WTC11 (cell line): ENCODE measurements around the gene KRT6A. TPM values are rescaled to one million over a fixed set of nuclear protein-coding genes. Genes with fewer than 3 reads are reported as not detected.
"Not testable (repeated sequence)": the region's sequence is repeated elsewhere in the genome, so short reads cannot be mapped to it uniquely, and the experiment has no call there.

Experiments used
- ATAC-seq: fragments of 200-7000 bp; cut with Tn5 transposase; 2 replicates; pipeline ENCODE4 v1.10.0; 2021; ENCODE audit warnings: mild to moderate bottlenecking, moderate library complexity
- CTCF ChIA-PET: fragments of 300-600 bp; sonication (Branson Sonifier 250); formaldehyde crosslinking; loops from one replicate; lab custom pipeline; 2021; ENCODE audit warnings: antibody characterized with exemption; lab: Charles Lee
- POLR2A ChIA-PET: fragments of 350-600 bp; sonication (Branson Sonifier 250); formaldehyde crosslinking; loops from one replicate; lab custom pipeline; 2021; ENCODE audit warnings: antibody characterized with exemption; lab: Charles Lee
- DNase-seq: peaks from one replicate; pipeline ENCODE4 v3.0.0; 2021; ENCODE audit warnings: low spot score
- H3K27ac Mint-ChIP-seq: 2 replicates; pipeline ENCODE4 v1.8.0; 2021; ENCODE audit warnings: mixed read lengths
- H3K27me3 Mint-ChIP-seq: 2 replicates; pipeline ENCODE4 v1.8.0; 2021; ENCODE audit warnings: low read depth, mild to moderate bottlenecking, moderate library complexity, mixed read lengths
- H3K36me3 Mint-ChIP-seq: 2 replicates; pipeline ENCODE4 v1.8.0; 2021; ENCODE audit warnings: mixed read lengths
- H3K4me1 Mint-ChIP-seq: 2 replicates; pipeline ENCODE4 v1.8.0; 2022; ENCODE audit warnings: mixed read lengths
- H3K4me3 Mint-ChIP-seq: 2 replicates; pipeline ENCODE4 v1.8.0; 2021; ENCODE audit warnings: mild to moderate bottlenecking, moderate library complexity, mixed read lengths
- H3K9me3 Mint-ChIP-seq: 2 replicates; pipeline ENCODE4 v1.8.0; 2021; ENCODE audit warnings: mixed read lengths
- EMX1 ChIP-seq: fragments of 250-450 bp; sonication (Bioruptor Pico); IDR thresholded peaks from 2 replicates; pipeline ENCODE4 v1.8.0; 2021; ENCODE audit warnings: mild to moderate bottlenecking
- NR2C2 ChIP-seq: sonication (generic); formaldehyde crosslinking; IDR thresholded peaks from 2 replicates; pipeline ENCODE4 v1.8.0; 2022; ENCODE audit warnings: mild to moderate bottlenecking, missing genetic modification reagents
- NR3C1 ChIP-seq: sonication (generic); formaldehyde crosslinking; conservative IDR thresholded peaks from 2 replicates; pipeline ENCODE4 v1.8.1; 2023; ENCODE audit warnings: low read depth, mild to moderate bottlenecking, missing genetic modification reagents
- RORB ChIP-seq: fragments of 250-450 bp; sonication (Bioruptor Pico); IDR thresholded peaks from 2 replicates; pipeline ENCODE4 v1.9.0; 2021; ENCODE audit warnings: mild to moderate bottlenecking
- SOX15 ChIP-seq: fragments of 250-450 bp; sonication (Bioruptor Pico); IDR thresholded peaks from 2 replicates; pipeline ENCODE4 v1.9.0; 2021; ENCODE audit warnings: mild to moderate bottlenecking
- TP53 ChIP-seq: sonication (generic); formaldehyde crosslinking; IDR thresholded peaks from 2 replicates; pipeline ENCODE4 v1.8.1; 2023; ENCODE audit warnings: mild to moderate bottlenecking, missing genetic modification reagents
- ZNF121 ChIP-seq: sonication (generic); formaldehyde crosslinking; IDR thresholded peaks from 2 replicates; pipeline ENCODE4 v1.8.0; 2023; ENCODE audit warnings: missing genetic modification reagents
- ZNF232 ChIP-seq: sonication (generic); formaldehyde crosslinking; IDR thresholded peaks from 2 replicates; pipeline ENCODE4 v1.8.0; 2022; ENCODE audit warnings: mild to moderate bottlenecking, missing genetic modification reagents
- ZNF317 ChIP-seq: sonication (generic); formaldehyde crosslinking; IDR thresholded peaks from 2 replicates; pipeline ENCODE4 v1.8.1; 2023; ENCODE audit warnings: low read depth, mild to moderate bottlenecking, moderate library complexity, missing genetic modification reagents, borderline replicate concordance
- total RNA-seq: library from RNA; stranded (reverse); gene quantifications from 3 replicates; pipeline ENCODE4 v1.2.3, GENCODE V29; 2021
- TF ChIP-seq, protein P1 (sequence below): sonication (generic); formaldehyde crosslinking; IDR thresholded peaks from 2 replicates; pipeline ENCODE4 v1.8.0; 2023; ENCODE audit warnings: mild to moderate bottlenecking, missing genetic modification reagents
- TF ChIP-seq, protein P2 (sequence below): sonication (generic); formaldehyde crosslinking; conservative IDR thresholded peaks from 2 replicates; pipeline ENCODE4 v1.8.1; 2023; ENCODE audit warnings: mild to moderate bottlenecking, low read depth, missing genetic modification reagents, moderate library complexity
- TF ChIP-seq, protein P3 (sequence below): sonication (generic); formaldehyde crosslinking; IDR thresholded peaks from 2 replicates; pipeline ENCODE4 v1.8.1; 2022; ENCODE audit warnings: low read depth, missing genetic modification reagents, borderline replicate concordance
- TF ChIP-seq, protein P4 (sequence below): sonication (generic); formaldehyde crosslinking; IDR thresholded peaks from 2 replicates; pipeline ENCODE4 v1.8.1; 2022; ENCODE audit warnings: low read depth, mild to moderate bottlenecking, moderate library complexity, missing genetic modification reagents, borderline replicate concordance
- TF ChIP-seq, protein P5 (sequence below): sonication (generic); formaldehyde crosslinking; IDR thresholded peaks from 2 replicates; pipeline ENCODE4 v1.8.1; 2023; ENCODE audit warnings: mild to moderate bottlenecking, missing genetic modification reagents
- TF ChIP-seq, protein P6 (sequence below): fragments of 200-600 bp; IDR thresholded peaks from 2 replicates; pipeline ENCODE4 v1.8.0; 2022; ENCODE audit warnings: antibody characterized with exemption

The KRT6A gene
- total RNA-seq, 1 experiment from 2014 or later = not detected

DNA sequence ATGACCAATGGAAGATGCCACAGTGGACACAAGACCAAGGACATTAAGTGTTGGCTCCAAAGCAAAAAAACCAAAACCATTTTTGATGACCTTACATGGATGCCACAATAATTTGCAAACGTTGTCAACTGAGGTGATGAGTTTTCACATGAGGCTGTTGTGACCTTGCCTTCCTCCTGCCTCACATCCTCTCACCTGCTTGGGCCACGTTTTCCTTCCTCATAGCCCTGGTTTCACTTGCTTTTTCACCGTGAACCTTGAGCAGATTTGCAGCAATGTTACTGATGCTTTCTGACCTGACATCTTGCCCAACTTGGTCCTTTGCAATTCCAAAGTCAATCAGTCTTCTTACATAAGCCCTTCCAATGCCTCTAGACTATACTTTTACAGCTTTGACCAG lies 44.8 kb downstream of the KRT6A start:
- DNase-seq (no peak), ATAC-seq (no peak)
- Mint-ChIP-seq H3K27me3 (no peaks in the 10 kb centered on the region; the same call in none of the 2 replicates), H3K4me3 (no peak overlapping the region), H3K4me1 (peaks cover 3% of the 10 kb centered on the region), H3K27ac (no peak overlapping the region), H3K36me3 (peaks cover 8% of the 10 kb centered on the region), H3K9me3 (peaks cover 22% of the 10 kb centered on the region)
- ChIA-PET CTCF (no interaction called here), POLR2A (no interaction called here)
- TF ChIP-seq, protein P1, sequence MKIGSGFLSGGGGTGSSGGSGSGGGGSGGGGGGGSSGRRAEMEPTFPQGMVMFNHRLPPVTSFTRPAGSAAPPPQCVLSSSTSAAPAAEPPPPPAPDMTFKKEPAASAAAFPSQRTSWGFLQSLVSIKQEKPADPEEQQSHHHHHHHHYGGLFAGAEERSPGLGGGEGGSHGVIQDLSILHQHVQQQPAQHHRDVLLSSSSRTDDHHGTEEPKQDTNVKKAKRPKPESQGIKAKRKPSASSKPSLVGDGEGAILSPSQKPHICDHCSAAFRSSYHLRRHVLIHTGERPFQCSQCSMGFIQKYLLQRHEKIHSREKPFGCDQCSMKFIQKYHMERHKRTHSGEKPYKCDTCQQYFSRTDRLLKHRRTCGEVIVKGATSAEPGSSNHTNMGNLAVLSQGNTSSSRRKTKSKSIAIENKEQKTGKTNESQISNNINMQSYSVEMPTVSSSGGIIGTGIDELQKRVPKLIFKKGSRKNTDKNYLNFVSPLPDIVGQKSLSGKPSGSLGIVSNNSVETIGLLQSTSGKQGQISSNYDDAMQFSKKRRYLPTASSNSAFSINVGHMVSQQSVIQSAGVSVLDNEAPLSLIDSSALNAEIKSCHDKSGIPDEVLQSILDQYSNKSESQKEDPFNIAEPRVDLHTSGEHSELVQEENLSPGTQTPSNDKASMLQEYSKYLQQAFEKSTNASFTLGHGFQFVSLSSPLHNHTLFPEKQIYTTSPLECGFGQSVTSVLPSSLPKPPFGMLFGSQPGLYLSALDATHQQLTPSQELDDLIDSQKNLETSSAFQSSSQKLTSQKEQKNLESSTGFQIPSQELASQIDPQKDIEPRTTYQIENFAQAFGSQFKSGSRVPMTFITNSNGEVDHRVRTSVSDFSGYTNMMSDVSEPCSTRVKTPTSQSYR (CRISPR knock-in tag) = no peak
- TF ChIP-seq EMX1 (no peak), ZNF121 (no peak), TP53 (CRISPR knock-in tag) (no peak), ZNF317 (CRISPR knock-in tag) (no peak), RORB (no peak), ZNF232 (CRISPR knock-in tag) (no peak), SOX15 (CRISPR knock-in tag) (no peak), NR3C1 (CRISPR knock-in tag) (no peak), NR2C2 (CRISPR knock-in tag) (no peak)
- TF ChIP-seq, protein P2, sequence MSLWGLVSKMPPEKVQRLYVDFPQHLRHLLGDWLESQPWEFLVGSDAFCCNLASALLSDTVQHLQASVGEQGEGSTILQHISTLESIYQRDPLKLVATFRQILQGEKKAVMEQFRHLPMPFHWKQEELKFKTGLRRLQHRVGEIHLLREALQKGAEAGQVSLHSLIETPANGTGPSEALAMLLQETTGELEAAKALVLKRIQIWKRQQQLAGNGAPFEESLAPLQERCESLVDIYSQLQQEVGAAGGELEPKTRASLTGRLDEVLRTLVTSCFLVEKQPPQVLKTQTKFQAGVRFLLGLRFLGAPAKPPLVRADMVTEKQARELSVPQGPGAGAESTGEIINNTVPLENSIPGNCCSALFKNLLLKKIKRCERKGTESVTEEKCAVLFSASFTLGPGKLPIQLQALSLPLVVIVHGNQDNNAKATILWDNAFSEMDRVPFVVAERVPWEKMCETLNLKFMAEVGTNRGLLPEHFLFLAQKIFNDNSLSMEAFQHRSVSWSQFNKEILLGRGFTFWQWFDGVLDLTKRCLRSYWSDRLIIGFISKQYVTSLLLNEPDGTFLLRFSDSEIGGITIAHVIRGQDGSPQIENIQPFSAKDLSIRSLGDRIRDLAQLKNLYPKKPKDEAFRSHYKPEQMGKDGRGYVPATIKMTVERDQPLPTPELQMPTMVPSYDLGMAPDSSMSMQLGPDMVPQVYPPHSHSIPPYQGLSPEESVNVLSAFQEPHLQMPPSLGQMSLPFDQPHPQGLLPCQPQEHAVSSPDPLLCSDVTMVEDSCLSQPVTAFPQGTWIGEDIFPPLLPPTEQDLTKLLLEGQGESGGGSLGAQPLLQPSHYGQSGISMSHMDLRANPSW (CRISPR knock-in tag) = no peak
- TF ChIP-seq, protein P3, sequence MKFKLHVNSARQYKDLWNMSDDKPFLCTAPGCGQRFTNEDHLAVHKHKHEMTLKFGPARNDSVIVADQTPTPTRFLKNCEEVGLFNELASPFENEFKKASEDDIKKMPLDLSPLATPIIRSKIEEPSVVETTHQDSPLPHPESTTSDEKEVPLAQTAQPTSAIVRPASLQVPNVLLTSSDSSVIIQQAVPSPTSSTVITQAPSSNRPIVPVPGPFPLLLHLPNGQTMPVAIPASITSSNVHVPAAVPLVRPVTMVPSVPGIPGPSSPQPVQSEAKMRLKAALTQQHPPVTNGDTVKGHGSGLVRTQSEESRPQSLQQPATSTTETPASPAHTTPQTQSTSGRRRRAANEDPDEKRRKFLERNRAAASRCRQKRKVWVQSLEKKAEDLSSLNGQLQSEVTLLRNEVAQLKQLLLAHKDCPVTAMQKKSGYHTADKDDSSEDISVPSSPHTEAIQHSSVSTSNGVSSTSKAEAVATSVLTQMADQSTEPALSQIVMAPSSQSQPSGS = no peak
- TF ChIP-seq, protein P4, sequence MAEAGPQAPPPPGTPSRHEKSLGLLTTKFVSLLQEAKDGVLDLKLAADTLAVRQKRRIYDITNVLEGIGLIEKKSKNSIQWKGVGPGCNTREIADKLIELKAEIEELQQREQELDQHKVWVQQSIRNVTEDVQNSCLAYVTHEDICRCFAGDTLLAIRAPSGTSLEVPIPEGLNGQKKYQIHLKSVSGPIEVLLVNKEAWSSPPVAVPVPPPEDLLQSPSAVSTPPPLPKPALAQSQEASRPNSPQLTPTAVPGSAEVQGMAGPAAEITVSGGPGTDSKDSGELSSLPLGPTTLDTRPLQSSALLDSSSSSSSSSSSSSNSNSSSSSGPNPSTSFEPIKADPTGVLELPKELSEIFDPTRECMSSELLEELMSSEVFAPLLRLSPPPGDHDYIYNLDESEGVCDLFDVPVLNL (CRISPR knock-in tag) = no peak
- TF ChIP-seq, protein P5, sequence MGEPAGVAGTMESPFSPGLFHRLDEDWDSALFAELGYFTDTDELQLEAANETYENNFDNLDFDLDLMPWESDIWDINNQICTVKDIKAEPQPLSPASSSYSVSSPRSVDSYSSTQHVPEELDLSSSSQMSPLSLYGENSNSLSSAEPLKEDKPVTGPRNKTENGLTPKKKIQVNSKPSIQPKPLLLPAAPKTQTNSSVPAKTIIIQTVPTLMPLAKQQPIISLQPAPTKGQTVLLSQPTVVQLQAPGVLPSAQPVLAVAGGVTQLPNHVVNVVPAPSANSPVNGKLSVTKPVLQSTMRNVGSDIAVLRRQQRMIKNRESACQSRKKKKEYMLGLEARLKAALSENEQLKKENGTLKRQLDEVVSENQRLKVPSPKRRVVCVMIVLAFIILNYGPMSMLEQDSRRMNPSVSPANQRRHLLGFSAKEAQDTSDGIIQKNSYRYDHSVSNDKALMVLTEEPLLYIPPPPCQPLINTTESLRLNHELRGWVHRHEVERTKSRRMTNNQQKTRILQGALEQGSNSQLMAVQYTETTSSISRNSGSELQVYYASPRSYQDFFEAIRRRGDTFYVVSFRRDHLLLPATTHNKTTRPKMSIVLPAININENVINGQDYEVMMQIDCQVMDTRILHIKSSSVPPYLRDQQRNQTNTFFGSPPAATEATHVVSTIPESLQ = no peak
- TF ChIP-seq, protein P6, sequence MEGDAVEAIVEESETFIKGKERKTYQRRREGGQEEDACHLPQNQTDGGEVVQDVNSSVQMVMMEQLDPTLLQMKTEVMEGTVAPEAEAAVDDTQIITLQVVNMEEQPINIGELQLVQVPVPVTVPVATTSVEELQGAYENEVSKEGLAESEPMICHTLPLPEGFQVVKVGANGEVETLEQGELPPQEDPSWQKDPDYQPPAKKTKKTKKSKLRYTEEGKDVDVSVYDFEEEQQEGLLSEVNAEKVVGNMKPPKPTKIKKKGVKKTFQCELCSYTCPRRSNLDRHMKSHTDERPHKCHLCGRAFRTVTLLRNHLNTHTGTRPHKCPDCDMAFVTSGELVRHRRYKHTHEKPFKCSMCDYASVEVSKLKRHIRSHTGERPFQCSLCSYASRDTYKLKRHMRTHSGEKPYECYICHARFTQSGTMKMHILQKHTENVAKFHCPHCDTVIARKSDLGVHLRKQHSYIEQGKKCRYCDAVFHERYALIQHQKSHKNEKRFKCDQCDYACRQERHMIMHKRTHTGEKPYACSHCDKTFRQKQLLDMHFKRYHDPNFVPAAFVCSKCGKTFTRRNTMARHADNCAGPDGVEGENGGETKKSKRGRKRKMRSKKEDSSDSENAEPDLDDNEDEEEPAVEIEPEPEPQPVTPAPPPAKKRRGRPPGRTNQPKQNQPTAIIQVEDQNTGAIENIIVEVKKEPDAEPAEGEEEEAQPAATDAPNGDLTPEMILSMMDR = no peak

DNA sequence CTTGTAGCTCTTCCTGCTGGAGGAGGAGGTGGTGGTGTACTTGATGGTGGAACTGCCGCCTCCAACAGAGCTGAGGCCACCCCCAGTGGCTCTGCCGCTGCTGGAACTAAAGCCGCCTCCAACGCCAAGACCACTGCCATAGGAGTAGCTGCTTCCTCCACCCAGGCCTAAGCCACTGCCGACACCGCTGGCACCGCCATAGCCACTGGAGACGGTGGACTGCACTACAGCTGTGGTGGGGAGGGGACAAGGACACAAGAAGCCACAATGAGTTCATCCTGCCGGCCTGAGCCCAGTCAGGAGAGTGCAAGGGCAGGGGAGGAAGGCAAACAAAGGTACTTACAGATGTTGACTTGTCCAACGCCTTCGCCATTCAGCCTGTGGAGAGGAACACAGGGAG lies 45.9 kb downstream of the KRT6A start:
- CTCF ChIA-PET = interaction anchor here (1.1 kb wide), 1 partner anchor 51 kb away, joined by 4 read pairs; no protein-coding TSS in a partner anchor
- ATAC-seq, H3K36me3 Mint-ChIP-seq, POLR2A ChIA-PET, H3K4me3 Mint-ChIP-seq, DNase-seq, H3K27me3 Mint-ChIP-seq, H3K27ac Mint-ChIP-seq: not testable (repeated sequence)
- Mint-ChIP-seq H3K4me1 (peaks cover 13% of the 10 kb centered on the region), H3K9me3 (peaks cover 22% of the 10 kb centered on the region)
